Stomach (tissue), 9 donors: ENCODE results near the gene TNRC6C. TPM values are rescaled to one million over a fixed set of nuclear protein-coding genes. Genes with fewer than 3 reads are reported as not detected.
A peak's percentile ranks its signal among the peaks of the same experiment; 100 is the strongest.

Source experiments
- DNase-seq, 2 donors: peaks; one replicate each; pipeline versions ENCODE4 v3.0.0 to v3.0.0-alpha.2; 2013 to 2019
- H3K27ac ChIP-seq, 5 donors: fragments of 200-600 bp in 4 of 5; sonication (generic) in 4 of 5; one replicate each; pipeline ENCODE4 v1.5.1; 2013 to 2019; ENCODE audit warnings: mild to moderate bottlenecking in 1 of 5, moderate library complexity in 1 of 5
- H3K27me3 ChIP-seq, 3 donors: fragments of 200-600 bp; sonication (generic); one replicate each; pipeline ENCODE4 v1.5.1; 2017 to 2019; ENCODE audit warnings: mixed run types in 1 of 3
- H3K36me3 ChIP-seq, 4 donors: fragments of 200-600 bp; sonication (generic); 1 replicate in 3 of 4; 2 replicates in 1 of 4; pipeline ENCODE4 v1.5.1; 2016 to 2019
- H3K4me1 ChIP-seq, 4 donors: fragments of 200-600 bp; sonication (generic); one replicate each; pipeline ENCODE4 v1.5.1; 2016 to 2019
- H3K4me3 ChIP-seq, 4 donors: fragments of 200-600 bp; sonication (generic) in 3 of 4; one replicate each; pipeline ENCODE4 v1.5.1; 2016 to 2019; ENCODE audit warnings: mild to moderate bottlenecking in 1 of 4
- H3K9me3 ChIP-seq, 4 donors: fragments of 200-600 bp; sonication (generic); one replicate each; pipeline ENCODE4 v1.5.1; 2016 to 2019
- EP300 ChIP-seq: sonication (generic); formaldehyde crosslinking; IDR thresholded peaks from one replicate; pipeline ENCODE4 v1.6.1; 2017; ENCODE audit warnings: antibody characterized with exemption
- POLR2A ChIP-seq, 4 donors: fragments of 450-650 bp; IDR thresholded peaks; one replicate each; pipeline ENCODE4 v1.6.1; 2016; ENCODE audit warnings: antibody characterized with exemption in 4 of 4, control low read depth in 2 of 4, mild to moderate bottlenecking in 1 of 4, moderate library complexity in 1 of 4
- POLR2AphosphoS5 ChIP-seq, 3 donors: sonication (generic); formaldehyde crosslinking; IDR thresholded peaks; one replicate each; pipeline ENCODE4 v1.6.1; 2016; ENCODE audit warnings: antibody characterized with exemption in 3 of 3
- WGBS, 5 donors: extraction: QIAGEN DNeasy Blood & Tissue Kit in 3 of 5; methylation state at CpG; one replicate each; pipeline versions ENCODE4 v1.1.5 to v1.1.7; 2013 to 2018; 5-methylcytosine and 5-hydroxymethylcytosine counted together
- intact Hi-C: fragments of 100-400 bp; cut with DNase I; formaldehyde crosslinking; loops from one replicate; pipeline ENCODE4 v1.15.1; 2023; ENCODE audit warnings: low total_unique reads
- polyA plus RNA-seq, 3 donors: library from polyadenylated mRNA; stranded (reverse); fragments of 200-250 nt; gene quantifications; one replicate each; pipeline ENCODE4 v1.2.3, GENCODE V29; 2013
- total RNA-seq, 5 donors: library from RNA; depleted of rRNA; stranded (reverse); fragments of >200 nt; gene quantifications; one replicate each; pipeline versions ENCODE4 v1.1.0 to v1.2.3, GENCODE V29; 2014 to 2016
- TF ChIP-seq, protein P1 (sequence below), 7 experiments: fragments of 450-650 bp in 4 of 7; fragments of 200-600 bp in 3 of 7; sonication (generic) in 3 of 7; IDR thresholded peaks; one replicate each; pipeline ENCODE4 v1.5.1; 2016 to 2019; ENCODE audit warnings: antibody characterized with exemption in 7 of 7, control low read depth in 2 of 7, mild to moderate bottlenecking in 1 of 7
- donor health status: healthy with polysubstance abuse.
- donor health status: Bipolar disorder and iron deficiency.
- donor health status: healthy.

The TNRC6C gene
- total and polyA plus RNA-seq, 8 donors, result 0.92 to 64.8 (median 9.6) TPM

DNA sequence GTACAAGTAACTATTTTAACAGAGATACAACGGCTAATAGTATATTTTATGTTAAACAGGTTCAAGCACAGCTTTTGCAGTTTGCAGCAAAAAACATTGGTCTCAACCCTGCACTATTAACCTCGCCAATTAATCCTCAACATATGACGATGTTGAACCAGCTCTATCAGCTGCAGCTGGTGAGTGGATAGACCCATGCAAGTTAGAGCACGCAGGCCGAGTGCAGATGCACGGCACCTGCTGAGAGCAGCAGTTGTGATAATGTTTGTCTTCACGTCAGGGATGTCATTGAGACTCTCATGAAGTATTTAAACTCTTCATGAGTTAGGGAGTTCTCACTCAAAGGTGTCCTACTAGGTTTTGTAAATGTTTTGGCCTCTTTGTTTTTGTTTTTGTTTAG lies 124.5 kb downstream of the TNRC6C start:
- 87 to 93% (median 92%) methylated on average over 7 of the region's 7 CpGs for WGBS, 5 donors
- Histone ChIP-seq H3K9me3 (no peaks in the 10 kb centered on the region), H3K27ac (no peak overlapping the region), H3K36me3 (peaks cover 51 to 98% (median 96%) of the 10 kb centered on the region in 4 donors), H3K4me3 (no peak overlapping the region), H3K27me3 (no peaks in the 10 kb centered on the region), H3K4me1 (no peaks in the 10 kb centered on the region)
- DNase-seq, result no peak
- intact Hi-C loops, result no loop called here
- TF ChIP-seq POLR2AphosphoS5 (IDR thresholded peaks at IDR 0.05) (no peak), EP300 (no peak), POLR2A (IDR thresholded peaks at IDR 0.05) (no peak)
- TF ChIP-seq, protein P1, sequence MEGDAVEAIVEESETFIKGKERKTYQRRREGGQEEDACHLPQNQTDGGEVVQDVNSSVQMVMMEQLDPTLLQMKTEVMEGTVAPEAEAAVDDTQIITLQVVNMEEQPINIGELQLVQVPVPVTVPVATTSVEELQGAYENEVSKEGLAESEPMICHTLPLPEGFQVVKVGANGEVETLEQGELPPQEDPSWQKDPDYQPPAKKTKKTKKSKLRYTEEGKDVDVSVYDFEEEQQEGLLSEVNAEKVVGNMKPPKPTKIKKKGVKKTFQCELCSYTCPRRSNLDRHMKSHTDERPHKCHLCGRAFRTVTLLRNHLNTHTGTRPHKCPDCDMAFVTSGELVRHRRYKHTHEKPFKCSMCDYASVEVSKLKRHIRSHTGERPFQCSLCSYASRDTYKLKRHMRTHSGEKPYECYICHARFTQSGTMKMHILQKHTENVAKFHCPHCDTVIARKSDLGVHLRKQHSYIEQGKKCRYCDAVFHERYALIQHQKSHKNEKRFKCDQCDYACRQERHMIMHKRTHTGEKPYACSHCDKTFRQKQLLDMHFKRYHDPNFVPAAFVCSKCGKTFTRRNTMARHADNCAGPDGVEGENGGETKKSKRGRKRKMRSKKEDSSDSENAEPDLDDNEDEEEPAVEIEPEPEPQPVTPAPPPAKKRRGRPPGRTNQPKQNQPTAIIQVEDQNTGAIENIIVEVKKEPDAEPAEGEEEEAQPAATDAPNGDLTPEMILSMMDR (IDR thresholded peaks at IDR 0.05), result no peak

DNA sequence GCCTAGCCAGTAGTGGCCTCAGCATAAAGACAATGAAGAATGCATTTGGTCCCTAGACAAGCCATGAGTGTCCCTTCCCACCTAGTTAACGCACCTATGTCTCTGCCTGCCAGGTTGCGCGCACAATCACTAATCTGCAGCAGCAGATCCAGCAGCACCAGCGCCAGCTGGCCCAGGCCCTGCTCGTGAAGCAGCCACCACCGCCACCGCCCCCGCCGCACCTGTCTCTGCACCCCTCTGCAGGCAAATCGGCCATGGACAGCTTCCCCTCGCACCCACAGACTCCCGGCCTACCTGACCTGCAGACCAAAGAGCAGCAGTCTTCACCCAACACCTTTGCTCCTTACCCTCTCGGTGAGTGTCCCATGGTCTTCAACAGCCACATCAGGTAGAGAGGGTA lies 128.2 kb downstream of the TNRC6C start:
- H3K36me3 ChIP-seq, result peaks cover 39 to 98% (median 96%) of the 10 kb centered on the region in 4 donors
- no peak overlapping the region for H3K27ac ChIP-seq
- WGBS, 5 donors, result 93 to 97% (median 96%) methylated on average over 10 to 13 of the region's 13 CpGs
- H3K27me3 ChIP-seq, result no peaks in the 10 kb centered on the region
- DNase-seq, result no peak
- H3K4me1 ChIP-seq, result peaks cover 0 to 11% (median 0%) of the 10 kb centered on the region in 4 donors
- H3K4me3 ChIP-seq, result no peak overlapping the region
- intact Hi-C loops, result no loop called here
- no peaks in the 10 kb centered on the region for H3K9me3 ChIP-seq
- TF ChIP-seq POLR2AphosphoS5 (IDR thresholded peaks at IDR 0.05), result no peak
- TF ChIP-seq, protein P1 (IDR thresholded peaks at IDR 0.05), result no peak
- TF ChIP-seq POLR2A (IDR thresholded peaks at IDR 0.05), result no peak
- no peak for TF ChIP-seq EP300

DNA sequence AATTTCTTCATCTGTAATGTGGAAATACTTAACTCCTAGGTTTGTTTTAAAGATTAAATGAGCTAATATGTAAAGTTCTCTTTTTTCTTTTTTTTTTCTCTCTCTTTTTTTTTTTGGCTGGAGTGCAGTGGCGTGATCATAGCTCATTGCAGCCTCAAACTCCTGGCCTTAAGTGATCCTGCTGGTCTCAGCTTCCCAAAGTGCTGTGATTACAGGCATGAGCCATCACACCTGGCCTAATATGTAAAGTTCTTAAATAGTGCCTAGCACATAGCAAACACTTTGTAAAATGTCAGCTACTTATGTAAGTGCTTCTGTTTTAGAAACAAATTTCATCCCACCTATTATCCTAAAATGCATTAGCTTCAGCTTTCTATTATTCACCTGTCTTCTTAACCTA lies 130.0 kb downstream of the TNRC6C start:
- H3K27me3 ChIP-seq, result no peaks in the 10 kb centered on the region
- intact Hi-C loops, result no loop called here
- peaks cover 47 to 98% (median 96%) of the 10 kb centered on the region in 4 donors for H3K36me3 ChIP-seq
- H3K4me3 ChIP-seq, result no peak overlapping the region
- no peaks in the 10 kb centered on the region for H3K9me3 ChIP-seq
- DNase-seq, result no peak
- H3K4me1 ChIP-seq, result peaks cover 0 to 11% (median 0%) of the 10 kb centered on the region in 4 donors
- TF ChIP-seq POLR2A (IDR thresholded peaks at IDR 0.05) (no peak), POLR2AphosphoS5 (IDR thresholded peaks at IDR 0.05) (no peak), EP300 (no peak)
- TF ChIP-seq, protein P1 (IDR thresholded peaks at IDR 0.05), result no peak
- H3K27ac ChIP-seq, result no peak overlapping the region
- WGBS, 5 donors, result 56 to 100% (median 92%) methylated on average over 1 of the region's 1 CpG

DNA sequence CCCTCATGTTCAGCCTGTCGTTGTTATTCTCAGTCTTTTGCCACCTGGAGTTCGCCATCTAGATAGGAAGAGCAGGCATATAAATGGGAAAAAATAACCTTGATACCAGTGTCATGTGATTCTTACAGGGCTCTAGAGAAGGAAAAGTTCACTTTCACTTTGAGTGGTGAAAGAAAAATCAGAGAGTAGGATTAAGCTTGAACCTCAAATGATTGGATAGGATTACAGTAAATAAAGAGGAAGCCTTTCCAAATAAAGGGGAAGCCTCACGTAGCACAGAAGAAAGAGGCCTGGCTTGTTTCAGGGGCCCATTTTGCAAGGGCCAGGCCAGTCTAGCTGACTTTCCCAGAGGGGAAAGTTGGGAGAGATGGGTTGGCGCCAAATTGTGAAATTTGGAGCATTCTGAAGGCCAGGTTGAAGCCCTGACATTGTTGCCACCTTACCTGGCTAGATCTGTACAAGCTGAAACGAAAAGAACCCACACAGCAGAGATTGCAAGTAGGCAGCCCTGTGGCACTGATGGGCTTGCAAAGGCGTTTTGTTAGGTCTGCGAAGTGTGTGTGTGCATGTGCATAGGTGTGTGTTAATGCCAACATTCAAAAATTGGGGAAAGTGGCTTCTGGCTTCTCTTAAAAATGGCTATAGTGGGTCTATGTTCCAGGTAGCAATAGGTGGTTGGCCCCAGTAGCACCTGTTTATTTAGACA lies 131.2 kb downstream of the TNRC6C start:
- Histone ChIP-seq H3K4me3 (no peak overlapping the region), H3K27me3 (no peaks in the 10 kb centered on the region), H3K4me1 (peaks cover 0 to 11% (median 0%) of the 10 kb centered on the region in 4 donors), H3K9me3 (no peaks in the 10 kb centered on the region), H3K36me3 (peaks cover 59 to 98% (median 96%) of the 10 kb centered on the region in 4 donors), H3K27ac (peak overlapping the region in 1 of 5 donors; percentile 7)
- DNase-seq, result no peak
- no peak for TF ChIP-seq POLR2A (IDR thresholded peaks at IDR 0.05)
- TF ChIP-seq, protein P1 (IDR thresholded peaks at IDR 0.05), result no peak
- no peak for TF ChIP-seq POLR2AphosphoS5 (IDR thresholded peaks at IDR 0.05)
- TF ChIP-seq EP300, result no peak
- 67 to 77% (median 70%) methylated on average over 7 of the region's 7 CpGs for WGBS, 5 donors
- intact Hi-C loops, result no loop called here
